GM18519 (cell line): Measurements from ENCODE around the gene EOLA1.
"Not testable (repeated sequence)": the region's sequence is repeated elsewhere in the genome, so short reads cannot be mapped to it uniquely, and the experiment has no call there.

Experiments used
- ATAC-seq: cut with Tn5 transposase; IDR thresholded peaks from one replicate; pipeline ENCODE4 v1.9.1; 2021; ENCODE audit warnings: mild to moderate bottlenecking, moderate library complexity; ENCODE audit not compliant: unreplicated experiment, low FRiP score

EOLA1 gene

GRCh38 chrX:149585631-149586030, 44.8 kb downstream of the EOLA1 start:
- not testable (repeated sequence) for ATAC-seq

- not testable (repeated sequence) for ATAC-seq
Measured at GRCh38 chrX:149587359-149587758, 46.5 kb downstream of the EOLA1 start, which contains the start of gene MAGEA9B. Gene MAGEA9B (minus strand): TSS chrX:149587459. CDS start chrX:149583179, 4,280 bp downstream.

GRCh38 chrX:149590993-149591392, 50.2 kb downstream of the EOLA1 start:
- not testable (repeated sequence) for ATAC-seq

- not testable (repeated sequence) for ATAC-seq
Measured at GRCh38 chrX:149595214-149595613, 54.4 kb downstream of the EOLA1 start, which contains the start of gene HSFX2. Gene HSFX2 (minus strand): TSS chrX:149595314. CDS start chrX:149594700, 614 bp downstream.

GRCh38 chrX:149595943-149596342, 55.1 kb downstream of the EOLA1 start:
- not testable (repeated sequence) for ATAC-seq
